ENCODE measurements around the gene ZCCHC4.

ZCCHC4 gene, protein sequence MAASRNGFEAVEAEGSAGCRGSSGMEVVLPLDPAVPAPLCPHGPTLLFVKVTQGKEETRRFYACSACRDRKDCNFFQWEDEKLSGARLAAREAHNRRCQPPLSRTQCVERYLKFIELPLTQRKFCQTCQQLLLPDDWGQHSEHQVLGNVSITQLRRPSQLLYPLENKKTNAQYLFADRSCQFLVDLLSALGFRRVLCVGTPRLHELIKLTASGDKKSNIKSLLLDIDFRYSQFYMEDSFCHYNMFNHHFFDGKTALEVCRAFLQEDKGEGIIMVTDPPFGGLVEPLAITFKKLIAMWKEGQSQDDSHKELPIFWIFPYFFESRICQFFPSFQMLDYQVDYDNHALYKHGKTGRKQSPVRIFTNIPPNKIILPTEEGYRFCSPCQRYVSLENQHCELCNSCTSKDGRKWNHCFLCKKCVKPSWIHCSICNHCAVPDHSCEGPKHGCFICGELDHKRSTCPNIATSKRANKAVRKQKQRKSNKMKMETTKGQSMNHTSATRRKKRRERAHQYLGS
- 9.9 to 20.8 reads per million in 2 donors for total RNA-seq

DNA sequence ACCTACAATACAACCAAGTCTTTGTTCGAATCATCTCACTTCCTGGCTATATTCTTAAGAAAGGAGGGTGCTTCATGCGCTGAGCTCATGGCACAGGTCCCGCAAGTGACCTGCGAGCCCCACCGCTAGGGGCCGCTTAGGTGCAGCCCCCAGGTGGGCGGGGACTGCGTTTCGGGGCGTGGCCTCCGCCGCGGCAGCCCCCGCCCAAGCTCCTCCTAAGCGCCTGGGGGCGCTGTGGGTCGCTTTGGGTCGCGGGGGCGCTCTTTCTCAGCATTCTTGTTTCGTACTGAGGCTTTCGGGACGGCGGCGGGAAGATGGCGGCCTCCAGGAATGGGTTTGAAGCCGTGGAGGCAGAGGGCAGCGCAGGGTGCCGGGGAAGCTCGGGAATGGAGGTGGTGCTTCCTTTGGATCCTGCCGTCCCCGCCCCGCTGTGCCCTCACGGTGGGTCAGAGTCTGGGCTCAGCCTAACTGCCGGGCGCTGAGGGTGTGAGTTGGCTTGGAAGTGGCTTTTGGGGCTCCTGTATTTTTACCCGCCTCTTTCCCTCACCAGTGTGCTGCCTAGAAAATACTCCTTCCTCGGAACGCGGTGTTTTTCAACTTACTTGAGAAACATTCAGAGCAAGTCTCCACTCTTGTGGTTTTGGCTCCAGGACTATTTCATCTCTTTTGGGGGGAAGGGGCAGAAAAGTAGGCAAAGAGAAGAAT is at the start of gene ZCCHC4:
ZCCHC4 (plus strand) TSS at position 279 of the 705 bp plus-strand sequence; CDS start at position 315, 36 bp downstream.
- peak; percentile 89 for DNase-seq

DNA sequence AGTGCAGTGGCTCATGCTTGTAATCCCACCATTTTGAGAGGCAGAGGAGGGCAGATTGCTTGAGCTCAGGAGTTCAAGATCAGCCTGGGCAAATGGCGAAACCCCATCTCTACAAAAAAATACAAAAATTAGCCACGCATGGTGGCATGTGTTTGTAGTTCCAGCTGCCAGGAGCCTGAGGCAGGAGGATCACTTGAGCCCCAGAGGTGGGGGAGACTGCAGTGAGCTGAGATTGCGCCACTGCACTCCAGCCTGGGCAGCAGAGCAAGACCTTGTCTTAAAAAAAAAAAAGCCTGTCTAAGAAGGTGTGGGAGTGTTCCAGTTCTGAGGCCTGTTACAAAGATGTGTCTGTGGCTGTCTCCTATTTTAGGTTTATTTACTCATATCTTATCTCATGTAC is 40.7 kb upstream of the ZCCHC4 start:
- DNase-seq = no peak

DNA sequence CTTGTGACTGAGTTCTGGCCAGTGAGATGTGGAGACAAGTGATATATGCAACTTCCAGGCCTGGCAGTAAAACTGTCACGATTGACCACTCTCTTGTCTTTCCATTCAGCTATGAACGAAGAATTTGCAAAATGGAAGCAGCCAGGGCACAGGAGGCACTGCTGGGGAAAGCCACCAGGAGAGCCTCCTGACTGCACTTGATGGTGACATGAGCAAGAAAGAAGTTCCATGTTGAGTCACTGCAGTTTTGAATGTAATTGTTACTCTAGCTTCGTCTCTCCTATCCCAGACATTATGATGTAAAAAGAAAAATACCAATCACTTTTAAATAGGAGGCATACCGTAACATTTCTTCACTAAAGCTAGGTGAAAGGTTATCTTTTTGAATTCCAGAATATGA is 32.4 kb upstream of the ZCCHC4 start:
- no peak for DNase-seq

- no peak for DNase-seq
Observed at GRCh38 chr4:25283948-25284347, 28.6 kb upstream of the ZCCHC4 start.

- DNase-seq = no peak
Observed at GRCh38 chr4:25284466-25284865, 28.1 kb upstream of the ZCCHC4 start.

- no peak for DNase-seq
Observed at GRCh38 chr4:25290490-25291067, 22.0 kb upstream of the ZCCHC4 start.

- no peak for DNase-seq
Observed at GRCh38 chr4:25291158-25291733, 21.3 kb upstream of the ZCCHC4 start.

DNA sequence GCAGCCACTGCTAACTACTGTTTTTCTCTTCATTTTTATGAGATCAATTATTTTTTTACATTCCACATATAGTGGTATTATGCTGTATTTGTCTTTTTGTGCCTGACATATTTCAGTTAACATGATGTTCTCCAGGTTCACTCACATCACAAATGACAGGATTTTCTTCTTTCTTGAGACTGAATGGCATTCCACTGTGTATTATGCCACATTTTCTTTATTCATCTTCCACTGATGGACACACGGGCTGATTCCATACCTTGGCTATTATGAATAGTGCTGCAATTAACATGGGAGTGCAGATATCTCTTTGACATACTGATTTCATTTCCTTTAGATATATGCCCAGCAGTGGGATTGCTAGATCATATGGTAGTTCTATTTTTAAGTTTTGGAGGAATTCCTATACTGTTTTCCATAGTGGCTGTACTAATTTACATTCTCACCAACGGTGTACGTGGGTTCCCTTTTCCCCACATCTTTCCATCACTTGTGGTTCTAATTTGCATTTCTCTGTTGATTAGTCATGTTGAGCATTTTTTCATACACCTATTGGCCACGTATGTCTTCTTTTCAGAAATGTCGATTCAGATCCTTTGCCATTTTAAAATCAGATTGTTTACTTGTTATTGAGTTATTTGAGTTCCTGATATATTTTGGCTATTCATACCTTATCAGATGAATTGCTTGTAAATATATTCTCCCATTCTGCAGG is 14.9 kb upstream of the ZCCHC4 start:
- no peak for DNase-seq

GRCh38 chr4:25299476-25300203 is 12.9 kb upstream of the ZCCHC4 start:
- DNase-seq = no peak

GRCh38 chr4:25301471-25301870 is 11.1 kb upstream of the ZCCHC4 start:
- DNase-seq = no peak

DNA sequence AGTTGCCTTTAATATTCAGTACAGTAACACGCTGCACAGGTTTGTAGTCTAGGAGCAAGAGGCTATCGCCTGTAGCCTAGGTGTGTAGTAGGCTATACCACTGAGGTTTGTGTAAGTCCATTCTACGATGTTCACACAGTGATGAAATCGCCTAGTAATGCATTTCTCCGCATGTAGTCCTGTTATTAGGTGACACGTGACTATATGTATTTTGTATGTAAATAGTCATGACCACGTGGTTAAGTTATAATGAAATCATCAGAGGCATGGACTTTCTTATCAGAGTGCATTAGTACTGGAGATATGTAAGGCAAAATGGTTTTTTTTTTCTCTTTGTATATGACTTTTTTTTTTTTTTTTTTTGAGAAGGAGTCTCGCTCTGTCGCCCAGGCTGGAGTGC is 9.9 kb upstream of the ZCCHC4 start:
- DNase-seq = no peak

DNA sequence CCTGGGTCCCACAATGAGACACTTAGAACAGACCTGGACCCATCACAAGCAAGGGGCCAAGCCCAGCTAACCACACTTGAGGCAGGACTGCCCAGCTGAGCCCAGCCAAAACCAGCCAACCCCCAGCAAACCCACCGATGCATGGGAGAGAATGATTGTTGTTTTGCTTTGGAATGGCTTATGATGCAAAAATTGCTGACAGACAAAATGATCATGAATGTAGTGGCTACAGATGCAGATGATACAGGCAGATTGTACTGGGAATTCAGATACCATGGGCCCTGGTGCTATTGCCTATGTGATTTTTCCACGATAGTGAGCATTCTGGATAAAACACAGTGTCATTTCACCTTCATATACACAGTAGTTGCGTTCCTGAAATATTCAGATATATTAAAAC is 9.0 kb upstream of the ZCCHC4 start:
- DNase-seq = no peak

DNA sequence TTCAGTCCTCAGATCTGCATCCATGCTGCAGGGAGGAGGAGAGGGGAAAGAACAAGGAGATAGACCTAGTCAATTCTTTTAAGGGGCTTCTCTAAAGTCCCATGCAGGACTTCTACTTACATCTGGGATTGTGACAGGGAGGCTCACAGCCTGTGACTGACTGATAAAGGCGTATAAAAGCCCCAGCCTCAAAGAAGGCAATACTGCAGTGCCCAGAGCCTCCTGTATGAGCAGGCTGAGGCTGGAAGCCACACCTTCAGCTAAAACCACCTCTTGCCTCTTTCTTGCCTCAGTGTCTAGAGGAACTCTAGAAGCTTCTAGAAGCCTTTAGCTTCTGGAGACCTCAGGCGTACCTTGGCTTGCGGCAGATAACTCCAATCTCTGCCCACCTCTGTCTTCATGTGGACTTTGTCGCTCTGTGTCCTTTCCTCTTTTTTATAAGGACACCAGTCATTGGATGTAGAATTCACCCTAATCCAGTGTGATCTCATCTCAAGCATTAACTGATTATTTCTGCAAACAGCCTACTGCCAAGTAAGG is 6.0 kb upstream of the ZCCHC4 start:
- no peak for DNase-seq

DNA sequence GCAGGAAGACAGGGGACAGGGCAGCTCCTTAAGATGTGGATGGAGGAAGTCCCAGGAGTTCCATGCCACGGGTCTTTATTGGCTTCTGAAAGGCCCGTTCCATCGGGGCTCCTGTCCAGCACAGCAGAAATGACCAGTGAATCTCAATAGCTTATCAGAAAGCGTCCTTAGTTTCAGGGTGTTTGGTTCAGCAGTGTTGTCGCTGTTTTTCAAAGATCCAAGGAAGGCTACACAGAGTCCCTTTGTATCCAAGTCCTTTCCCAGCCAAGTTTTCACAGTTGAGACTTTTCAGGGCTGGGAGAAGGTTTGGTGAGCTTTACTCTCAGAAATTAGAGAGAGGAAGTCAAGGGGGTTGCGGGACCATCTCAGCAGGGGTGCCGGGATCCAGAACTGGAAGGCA is 5.0 kb upstream of the ZCCHC4 start:
- DNase-seq = no peak

DNA sequence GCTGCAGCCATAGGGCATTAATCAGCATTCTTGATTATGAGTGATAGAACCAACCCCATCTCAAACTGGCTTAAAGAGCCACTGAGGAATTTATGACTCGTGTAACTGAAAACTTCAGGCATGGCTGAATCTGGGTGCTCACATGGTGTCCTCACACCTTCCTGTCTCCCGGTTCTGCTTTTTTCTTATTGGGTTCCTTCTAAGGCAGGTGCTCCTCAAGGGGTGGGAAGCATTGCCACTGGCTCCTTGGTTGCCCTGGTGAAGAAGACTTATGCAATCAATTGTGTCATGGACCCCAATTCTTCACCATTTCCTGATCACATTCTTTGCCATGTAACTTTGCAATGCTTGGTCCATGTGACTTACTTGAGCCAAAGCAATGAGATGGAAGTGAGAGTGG is 4.3 kb upstream of the ZCCHC4 start:
- no peak for DNase-seq

DNA sequence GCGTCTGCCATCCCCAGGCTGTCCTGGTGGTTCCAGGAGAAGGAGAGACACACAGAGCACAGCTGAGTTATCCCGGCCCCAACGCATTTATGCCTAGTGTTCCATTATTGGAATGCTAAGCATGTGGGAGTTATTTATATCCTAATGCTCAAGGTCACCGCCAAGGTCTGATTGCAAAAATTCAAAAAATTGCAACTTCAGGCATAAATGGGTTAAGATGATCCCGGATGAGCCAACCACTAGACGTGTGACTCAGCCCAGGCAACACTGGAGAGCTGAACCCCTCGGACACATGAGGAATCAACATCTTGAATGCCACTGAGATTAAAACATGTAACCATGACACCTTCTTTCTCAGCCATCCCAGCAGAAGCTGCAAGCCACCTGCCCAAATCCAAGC is 3.8 kb upstream of the ZCCHC4 start:
- DNase-seq = no peak

- DNase-seq = no peak
Observed at GRCh38 chr4:25310066-25310802, 2.3 kb upstream of the ZCCHC4 start.

GRCh38 chr4:25310803-25311166 is 1.8 kb upstream of the ZCCHC4 start:
- DNase-seq = no peak

- DNase-seq = no peak
Observed at GRCh38 chr4:25313201-25313895, 774 bp downstream of the ZCCHC4 start.

- no peak for DNase-seq
Observed at GRCh38 chr4:25320336-25320735, 7.8 kb downstream of the ZCCHC4 start.

All from T-helper 9 cell (primary cell).